H1 (cell line): ENCODE results near the gene FOXS1. TPM values are rescaled to one million over a fixed set of nuclear protein-coding genes. Genes with fewer than 3 reads are reported as not detected.

Experiments
- CTCF ChIA-PET: fragments of 300-600 bp; sonication (Branson Sonifier 250); formaldehyde crosslinking; loops from one replicate; lab custom pipeline; 2021; ENCODE audit not compliant: partially characterized antibody; lab: Charles Lee
- POLR2A ChIA-PET: fragments of 300-600 bp; sonication (Branson Sonifier 250); formaldehyde crosslinking; loops from one replicate; lab custom pipeline; 2021; ENCODE audit warnings: inconsistent platforms; ENCODE audit not compliant: partially characterized antibody; lab: Charles Lee
- DNase-seq, 2 experiments: peaks; one replicate each; pipeline versions ENCODE4 v3.0.0 to v3.0.0-alpha.2; 2010 to 2022; ENCODE audit warnings: low spot score in 2 of 2, low read depth in 1 of 2, mixed read lengths in 1 of 2
- FAIRE-seq: peaks from 2 replicates; lab custom pipeline; 2011; peaks lifted over from hg19 to GRCh38; lab: Jason Lieb, UNC
- H2AFZ ChIP-seq: 2 replicates; pipeline ENCODE4 v1.8.1; 2012; ENCODE audit warnings: low read length, inconsistent platforms
- H2AK5ac ChIP-seq: 2 replicates; pipeline ENCODE4 v1.6.1; 2013; ENCODE audit warnings: low read depth, low read length
- H2BK120ac ChIP-seq: replicated peaks from 2 replicates; pipeline ENCODE3; 2013; ENCODE audit warnings: low read depth, low read length, inconsistent platforms
- H2BK12ac ChIP-seq: 2 replicates; pipeline ENCODE4 v1.6.1; 2013; ENCODE audit warnings: low read depth, low read length
- H2BK15ac ChIP-seq: 2 replicates; pipeline ENCODE4 v1.6.1; 2013; ENCODE audit warnings: low read length
- H2BK20ac ChIP-seq: 2 replicates; pipeline ENCODE4 v1.6.1; 2013; ENCODE audit warnings: low read length
- H2BK5ac ChIP-seq: 2 replicates; pipeline ENCODE4 v1.6.1; 2013; ENCODE audit warnings: low read depth, low read length
- H3K14ac ChIP-seq: 2 replicates; pipeline ENCODE4 v1.6.1; 2013; ENCODE audit warnings: inconsistent platforms; ENCODE audit not compliant: insufficient read length
- H3K18ac ChIP-seq: 2 replicates; pipeline ENCODE4 v1.6.1; 2013; ENCODE audit warnings: low read length; ENCODE audit errors: extremely low read depth
- H3K23ac ChIP-seq: 2 replicates; pipeline ENCODE4 v1.6.1; 2013; ENCODE audit warnings: inconsistent platforms; ENCODE audit not compliant: insufficient read length
- H3K23me2 ChIP-seq: 2 replicates; pipeline ENCODE4 v1.6.1; 2013; ENCODE audit warnings: low read depth, low read length
- H3K27ac ChIP-seq: 2 replicates; pipeline ENCODE4 v1.6.1; 2011; ENCODE audit warnings: low read depth, low read length, inconsistent platforms
- H3K27me3 ChIP-seq, 4 experiments: replicated peaks in 1 of 4; 1 replicate in 1 of 4; 2 replicates in 3 of 4; pipeline versions ENCODE4 v1.6.1 to v1.8.1; 2011 to 2013; ENCODE audit warnings: low read length in 3 of 4, mild to moderate bottlenecking in 3 of 4, inconsistent platforms in 2 of 4, mixed read lengths in 2 of 4, moderate library complexity in 1 of 4; ENCODE audit not compliant: control insufficient read depth in 3 of 4, insufficient read depth in 3 of 4; ENCODE audit errors: extremely low read depth in 1 of 4
- H3K36me3 ChIP-seq, 4 experiments: 2 replicates each; pipeline versions ENCODE4 v1.6.1 to v1.8.1; 2011 to 2013; ENCODE audit warnings: mild to moderate bottlenecking in 4 of 4, low read length in 3 of 4, moderate library complexity in 2 of 4, control low read depth in 1 of 4, inconsistent platforms in 1 of 4; ENCODE audit not compliant: insufficient read depth in 4 of 4, control insufficient read depth in 2 of 4
- H3K4ac ChIP-seq: replicated peaks from 2 replicates; pipeline ENCODE3; 2013; ENCODE audit warnings: low read length, low read depth, mixed read lengths, inconsistent platforms; ENCODE audit not compliant: insufficient read length
- H3K4me1 ChIP-seq, 4 experiments: replicated peaks in 1 of 4; 1 replicate in 1 of 4; 2 replicates in 3 of 4; pipeline versions ENCODE4 v1.6.1 to v1.8.1; 2011 to 2013; ENCODE audit warnings: low read length in 3 of 4, inconsistent platforms in 2 of 4, mixed read lengths in 1 of 4; ENCODE audit not compliant: insufficient read depth in 4 of 4, control insufficient read depth in 3 of 4
- H3K4me2 ChIP-seq, 2 experiments: 2 replicates each; pipeline versions ENCODE4 v1.6.1 to v1.8.1; 2011 to 2013; ENCODE audit warnings: low read depth in 2 of 2, low read length in 2 of 2, control low read depth in 1 of 2, inconsistent platforms in 1 of 2, mild to moderate bottlenecking in 1 of 2; ENCODE audit not compliant: insufficient read depth in 1 of 2
- H3K4me3 ChIP-seq, 4 experiments: fragments of 200-600, 300-600 bp in 1 of 4; sonication (generic), shearing (Covaris generic), sonication (Bioruptor Twin) in 1 of 4; 2 replicates each; pipeline versions ENCODE4 v1.5.1 to v1.8.1; 2011 to 2016; ENCODE audit warnings: low read length in 4 of 4, low read depth in 3 of 4, control low read depth in 2 of 4, inconsistent platforms in 2 of 4, mild to moderate bottlenecking in 2 of 4, mixed read lengths in 1 of 4, moderate library complexity in 1 of 4; ENCODE audit not compliant: insufficient read depth in 2 of 4; ENCODE audit errors: extremely low read depth in 1 of 4
- H3K56ac ChIP-seq: replicated peaks from 2 replicates; pipeline ENCODE3; 2013; ENCODE audit warnings: low read depth, mild to moderate bottlenecking, mixed read lengths, low read length, inconsistent platforms; ENCODE audit not compliant: insufficient read length
- H3K79me1 ChIP-seq: 2 replicates; pipeline ENCODE4 v1.6.1; 2013; ENCODE audit warnings: low read depth, low read length, control low read depth
- H3K79me2 ChIP-seq, 2 experiments: 2 replicates each; pipeline versions ENCODE4 v1.6.1 to v1.8.1; 2012 to 2013; ENCODE audit warnings: low read length in 2 of 2, mild to moderate bottlenecking in 2 of 2, inconsistent platforms in 1 of 2; ENCODE audit not compliant: insufficient read depth in 2 of 2, control insufficient read depth in 1 of 2
- H3K9ac ChIP-seq, 4 experiments: replicated peaks in 1 of 4; 1 replicate in 1 of 4; 2 replicates in 3 of 4; pipeline versions ENCODE4 v1.6.1 to v1.8.1; 2011 to 2013; ENCODE audit warnings: low read depth in 3 of 4, low read length in 3 of 4, control low read depth in 2 of 4, mild to moderate bottlenecking in 2 of 4, moderate library complexity in 2 of 4, inconsistent platforms in 1 of 4; ENCODE audit errors: extremely low read depth in 1 of 4
- H3K9me3 ChIP-seq, 2 experiments: 2 replicates each; pipeline versions ENCODE4 v1.6.1 to v1.8.1; 2012 to 2013; ENCODE audit warnings: mild to moderate bottlenecking in 2 of 2, moderate library complexity in 2 of 2, control low read depth in 1 of 2, inconsistent platforms in 1 of 2, low read depth in 1 of 2, low read length in 1 of 2, mixed read lengths in 1 of 2; ENCODE audit not compliant: insufficient read depth in 2 of 2
- H4K20me1 ChIP-seq, 2 experiments: replicated peaks in 1 of 2; 2 replicates each; pipeline versions ENCODE3 to v1.8.1; 2011 to 2013; ENCODE audit warnings: inconsistent platforms in 2 of 2, low read length in 2 of 2, mild to moderate bottlenecking in 1 of 2; ENCODE audit not compliant: insufficient read depth in 2 of 2, control insufficient read depth in 1 of 2
- H4K5ac ChIP-seq: 2 replicates; pipeline ENCODE4 v1.6.1; 2013; ENCODE audit warnings: low read length, low read depth, mixed read lengths, inconsistent platforms; ENCODE audit not compliant: insufficient read length
- H4K8ac ChIP-seq: 2 replicates; pipeline ENCODE4 v1.8.0; 2013; ENCODE audit warnings: mild to moderate bottlenecking, moderate library complexity, low read length, inconsistent platforms; ENCODE audit not compliant: insufficient read depth; ENCODE audit errors: extremely low read depth
- H4K91ac ChIP-seq: replicated peaks from 2 replicates; pipeline ENCODE3; 2013; ENCODE audit warnings: low read length, mixed read lengths, inconsistent platforms; ENCODE audit not compliant: insufficient read length
- KDM1A ChIP-seq: fragments of 200-600, 300-600 bp; sonication (generic); IDR thresholded peaks from 2 replicates; pipeline ENCODE4 v1.7.1; 2016; ENCODE audit warnings: mild to moderate bottlenecking, low read length, borderline replicate concordance
- POLR2A ChIP-seq, 2 experiments: IDR thresholded peaks; 1 replicate in 1 of 2; 2 replicates in 1 of 2; pipeline ENCODE4 v1.6.1; 2011; ENCODE audit warnings: low read depth in 2 of 2, low read length in 2 of 2, mild to moderate bottlenecking in 2 of 2; ENCODE audit errors: control extremely low read depth in 1 of 2
- RXRA ChIP-seq: IDR thresholded peaks from 2 replicates; pipeline ENCODE4 v1.6.1; 2011; ENCODE audit warnings: low read depth, mild to moderate bottlenecking, low read length, moderate library complexity; ENCODE audit not compliant: insufficient read depth
- WGBS, 2 experiments: shearing (Covaris generic) in 1 of 2; methylation state at CpG; one replicate each; pipeline versions ENCODE4 v1.1.6 to v1.1.7; 2013 to 2015; ENCODE audit warnings: low lambda C conversion rate in 2 of 2, mixed read lengths in 2 of 2, inconsistent platforms in 1 of 2, low coverage in 1 of 2, missing lambda C conversion rate in 1 of 2; ENCODE audit not compliant: insufficient replicate concordance in 2 of 2, insufficient coverage in 1 of 2, insufficient read length in 1 of 2; ENCODE audit errors: extremely low coverage in 1 of 2, missing lambda C conversion rate in 1 of 2; 5-methylcytosine and 5-hydroxymethylcytosine counted together
- polyA plus RNA-seq, 7 experiments: library from polyadenylated mRNA; depleted of rRNA in 3 of 7; stranded (reverse) in 5 of 7; unstranded in 2 of 7; fragments of >200 nt in 5 of 7; fragments of 200-250 nt in 2 of 7; gene quantifications; 1 replicate in 5 of 7; 2 replicates in 1 of 7; 4 replicates in 1 of 7; pipeline versions ENCODE4 v1.2.1 to v1.2.3, GENCODE V29; 2011 to 2013; ENCODE audit warnings: missing spikeins in 2 of 7, mixed read lengths in 2 of 7
- total RNA-seq: library from RNA; stranded (reverse); fragmentation: NEBNext Ultra II Directional; extraction: Animal tissue kit (Norgen Biotek cat#: 25700); gene quantifications from 2 replicates; pipeline ENCODE4 v1.2.1, GENCODE V29; 2021

FOXS1 gene
- total and polyA plus RNA-seq, 2 of the 8 experiments (the other 6 are each of a cell fraction or from before 2014, with no cell fraction given): 0.45 TPM; not detected in 1

DNA sequence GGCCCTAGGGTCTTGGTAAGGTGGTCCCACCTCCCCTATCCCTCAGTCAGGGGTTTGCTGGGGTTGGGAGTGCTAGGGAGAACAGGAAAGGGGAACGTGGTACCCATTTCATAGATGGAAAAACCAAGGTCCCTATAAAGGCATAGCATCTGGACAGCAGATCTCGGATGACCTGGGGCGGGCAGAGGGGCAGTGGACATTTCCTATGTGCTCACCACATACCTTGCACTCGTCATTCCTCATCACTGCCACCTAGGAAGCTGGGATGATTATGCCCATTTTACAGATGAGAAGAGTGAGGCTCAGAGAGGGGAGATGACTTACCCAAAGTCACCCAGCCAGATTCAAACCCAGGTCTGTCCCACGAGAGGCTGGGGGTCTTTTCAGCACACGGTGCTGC, 14.2 kb downstream of the FOXS1 start:
- no peak overlapping the region for H3K4me2 ChIP-seq
- H3K4ac ChIP-seq: no peak overlapping the region
- no peak for FAIRE-seq
- H3K56ac ChIP-seq: no peak overlapping the region
- no peak overlapping the region for H2BK120ac ChIP-seq
- no peak overlapping the region for H4K5ac ChIP-seq
- H2BK12ac ChIP-seq: no peak overlapping the region
- no peak overlapping the region for H3K14ac ChIP-seq
- no peak overlapping the region for H3K18ac ChIP-seq
- 82% methylated on average over 6 of the region's 6 CpGs; no CpG with 5 or more reads in 1 of the 2 experiments for WGBS, 2 experiments
- H3K27me3 ChIP-seq: no peaks in the 10 kb centered on the region
- H2BK15ac ChIP-seq: no peak overlapping the region
- H3K9me3 ChIP-seq: no peaks in the 10 kb centered on the region
- POLR2A ChIA-PET: interaction anchor here (1.6 kb wide), 1 partner anchor 15 kb away, joined by 5 read pairs; no protein-coding TSS in a partner anchor
- H4K91ac ChIP-seq: no peak overlapping the region
- H3K4me1 ChIP-seq: peaks cover 0 to 9% (median 8%) of the 10 kb centered on the region in 4 experiments; a peak in 5 of 7 replicates
- DNase-seq: no peak
- no peaks in the 10 kb centered on the region; a peak in 1 of 8 replicates for H3K36me3 ChIP-seq
- H2BK20ac ChIP-seq: no peak overlapping the region
- TF ChIP-seq KDM1A: peak; percentile 95; the same call in 1 of the 2 replicates
- no peak for TF ChIP-seq RXRA
- TF ChIP-seq POLR2A (IDR thresholded peaks at IDR 0.05; ENCODE audit: control extremely low read depth in 1 of 2, low read depth in 2 of 2, low read length in 2 of 2): no peak
- no peak overlapping the region for H4K8ac ChIP-seq
- no peak overlapping the region for H2BK5ac ChIP-seq
- no peak overlapping the region for H2AFZ ChIP-seq
- H3K27ac ChIP-seq: no peak overlapping the region
- H3K23me2 ChIP-seq: no peaks in the 10 kb centered on the region
- no peak overlapping the region for H2AK5ac ChIP-seq
- no peak overlapping the region for H3K23ac ChIP-seq
- H3K4me3 ChIP-seq: no peak overlapping the region
- no peaks in the 10 kb centered on the region for H3K79me1 ChIP-seq
- no peak overlapping the region for H3K9ac ChIP-seq
- no peaks in the 10 kb centered on the region for H4K20me1 ChIP-seq
- CTCF ChIA-PET: interaction anchor here (0.9 to 2.1 kb wide), 5 partner anchors 13 to 120 kb away, joined by 3 to 10 read pairs (median 5); partner anchors contain the start of genes FOXS1 and PDRG1
- H3K79me2 ChIP-seq: no peaks in the 10 kb centered on the region
